ENCODE measurements around the gene DCDC2B. TPM values are rescaled to one million over a fixed set of nuclear protein-coding genes. Genes with fewer than 3 reads are reported as not detected.
A peak's percentile ranks its signal among the peaks of the same experiment; 100 is the strongest.
"Not testable (repeated sequence)": the region's sequence is repeated elsewhere in the genome, so short reads cannot be mapped to it uniquely, and the experiment has no call there.

The DCDC2B gene
- not detected in 2 replicates for total RNA-seq (2014; rRNA removed; shearing (Covaris generic))

GRCh38 chr1:32208891-32209328 is at the start of gene DCDC2B:
Gene DCDC2B, plus strand, starts transcription at chr1:32209089. Its CDS starts 5 bp downstream, at chr1:32209094.
- peak; percentile 72 for DNase-seq (ENCODE audit: low read depth)

GRCh38 chr1:32159189-32159588 is 49.7 kb upstream of the DCDC2B start:
- no peak for DNase-seq (ENCODE audit: low read depth)

- DNase-seq (ENCODE audit: low read depth): no peak
Measured at GRCh38 chr1:32163405-32163804, 45.5 kb upstream of the DCDC2B start.

- DNase-seq (ENCODE audit: low read depth): not testable (repeated sequence)
Measured at GRCh38 chr1:32165633-32166032, 43.3 kb upstream of the DCDC2B start.

GRCh38 chr1:32170991-32171390 is 37.9 kb upstream of the DCDC2B start:
- DNase-seq (ENCODE audit: low read depth): no peak

- DNase-seq (ENCODE audit: low read depth): peak; percentile 40
Measured at GRCh38 chr1:32172621-32173245, 36.2 kb upstream of the DCDC2B start.

GRCh38 chr1:32178380-32179192 is 30.3 kb upstream of the DCDC2B start:
- DNase-seq (ENCODE audit: low read depth): no peak

- DNase-seq (ENCODE audit: low read depth): no peak
Measured at GRCh38 chr1:32179193-32179442, 29.8 kb upstream of the DCDC2B start.

- peak; percentile 93 for DNase-seq (ENCODE audit: low read depth)
Measured at GRCh38 chr1:32179443-32180185, 29.3 kb upstream of the DCDC2B start, which contains the start of gene TXLNA. Gene TXLNA, plus strand, starts transcription at chr1:32179675. Its CDS starts 671 bp downstream, at chr1:32180346.

GRCh38 chr1:32180186-32181060 is 28.5 kb upstream of the DCDC2B start:
- DNase-seq (ENCODE audit: low read depth): peak; percentile 58

GRCh38 chr1:32181065-32181464 is 27.8 kb upstream of the DCDC2B start:
- DNase-seq (ENCODE audit: low read depth): no peak

GRCh38 chr1:32181563-32181962 is 27.3 kb upstream of the DCDC2B start:
- no peak for DNase-seq (ENCODE audit: low read depth)

- DNase-seq (ENCODE audit: low read depth): no peak
Measured at GRCh38 chr1:32182060-32182459, 26.8 kb upstream of the DCDC2B start.

GRCh38 chr1:32184650-32185049 is 24.2 kb upstream of the DCDC2B start:
- DNase-seq (ENCODE audit: low read depth): no peak

GRCh38 chr1:32186077-32186476 is 22.8 kb upstream of the DCDC2B start:
- no peak for DNase-seq (ENCODE audit: low read depth)

GRCh38 chr1:32186491-32186890 is 22.4 kb upstream of the DCDC2B start:
- no peak for DNase-seq (ENCODE audit: low read depth)

- no peak for DNase-seq (ENCODE audit: low read depth)
Measured at GRCh38 chr1:32187850-32188249, 21.0 kb upstream of the DCDC2B start.

GRCh38 chr1:32192220-32192948 is 16.5 kb upstream of the DCDC2B start:
- DNase-seq (ENCODE audit: low read depth): no peak

- DNase-seq (ENCODE audit: low read depth): no peak
Measured at GRCh38 chr1:32194984-32195383, 13.9 kb upstream of the DCDC2B start.

GRCh38 chr1:32195531-32195930 is 13.4 kb upstream of the DCDC2B start:
- DNase-seq (ENCODE audit: low read depth): no peak
